ENCODE measurements around the gene ANXA9.

GRCh38 chr1:151039521-151039920 lies 57.4 kb downstream of the ANXA9 start:
- TF ChIP-seq CTCF (IDR thresholded peaks at IDR 0.05; ENCODE audit: low read length), result no peak
- no peak for TF ChIP-seq EZH2 (IDR thresholded peaks at IDR 0.05; ENCODE audit: borderline replicate concordance, low read length)
